Measurements from ENCODE around the gene NR1I3.

- TF ChIP-seq NFIC (IDR thresholded peaks at IDR 0.05; ENCODE audit: borderline replicate concordance) (no peak), CTCF (IDR thresholded peaks at IDR 0.05) (no peak), TAF1 (IDR thresholded peaks at IDR 0.05; ENCODE audit: borderline replicate concordance, low read depth, low read length) (no peak), YY1 (IDR thresholded peaks at IDR 0.05; ENCODE audit: low read depth) (no peak), RCOR1 (IDR thresholded peaks at IDR 0.05; ENCODE audit: low read length) (no peak), PBX3 (IDR thresholded peaks at IDR 0.05) (no peak)
Observed at GRCh38 chr1:161199506-161200139, 38.4 kb downstream of the NR1I3 start.
